Bronchial epithelial cell (primary cell): ENCODE measurements around the gene PRKACA. TPM values are rescaled to one million over a fixed set of nuclear protein-coding genes. Genes with fewer than 3 reads are reported as not detected.
A peak's percentile ranks its signal among the peaks of the same experiment; 100 is the strongest.

ENCODE experiments used
- DNase-seq: peaks from one replicate; pipeline ENCODE4 v3.0.0-alpha.2; 2010; ENCODE audit warnings: low read depth
- FAIRE-seq: peaks from 2 replicates; lab custom pipeline; 2011; peaks lifted over from hg19 to GRCh38; lab: Jason Lieb, UNC
- H3K27me3 ChIP-seq: 2 replicates; pipeline ENCODE4 v1.5.1; 2011; ENCODE audit warnings: low read length; ENCODE audit not compliant: control insufficient read depth, insufficient read depth
- H3K36me3 ChIP-seq: 2 replicates; pipeline ENCODE4 v1.5.1; 2011; ENCODE audit warnings: low read length; ENCODE audit not compliant: control insufficient read depth, insufficient read depth
- H3K4me3 ChIP-seq: 2 replicates; pipeline ENCODE4 v1.5.1; 2011; ENCODE audit warnings: mild to moderate bottlenecking, low read depth, low read length, control low read depth
- total RNA-seq: library from RNA; depleted of rRNA; stranded (reverse); fragments of >200 nt; gene quantifications from 2 replicates; pipeline ENCODE4 v1.2.1, GENCODE V29; 2014
- TF ChIP-seq, protein P1 (sequence below): IDR thresholded peaks from 2 replicates; pipeline ENCODE4 v1.5.1; 2011; ENCODE audit warnings: mild to moderate bottlenecking, moderate library complexity, low read length, control low read depth, inconsistent platforms; ENCODE audit not compliant: insufficient read depth, severe bottlenecking

Gene PRKACA
- total RNA-seq, 1 donor from 2014 or later = 13.7 TPM

DNA sequence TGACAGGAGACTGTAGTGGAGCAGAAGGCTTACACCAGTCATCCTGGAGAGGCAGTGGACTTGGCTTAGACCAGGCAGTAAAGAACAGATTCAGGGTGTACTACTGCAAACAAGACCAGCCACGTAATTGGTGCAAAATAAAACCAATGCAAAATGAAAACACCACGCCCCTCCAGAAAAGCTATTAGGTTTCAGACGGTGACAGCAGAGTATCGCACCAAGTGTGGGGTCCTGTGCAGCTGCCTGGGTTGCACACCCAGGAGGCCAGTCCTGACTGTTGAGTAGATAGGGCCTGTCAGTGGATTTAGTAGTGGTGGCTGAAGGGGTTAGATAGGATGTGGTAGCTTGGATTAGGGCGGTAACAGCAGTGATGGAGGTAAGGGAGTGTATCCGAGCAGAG, 5.4 kb upstream of the PRKACA start:
- no peaks in the 10 kb centered on the region for H3K27me3 ChIP-seq
- DNase-seq (no peak), FAIRE-seq (no peak)
- TF ChIP-seq, protein P1, sequence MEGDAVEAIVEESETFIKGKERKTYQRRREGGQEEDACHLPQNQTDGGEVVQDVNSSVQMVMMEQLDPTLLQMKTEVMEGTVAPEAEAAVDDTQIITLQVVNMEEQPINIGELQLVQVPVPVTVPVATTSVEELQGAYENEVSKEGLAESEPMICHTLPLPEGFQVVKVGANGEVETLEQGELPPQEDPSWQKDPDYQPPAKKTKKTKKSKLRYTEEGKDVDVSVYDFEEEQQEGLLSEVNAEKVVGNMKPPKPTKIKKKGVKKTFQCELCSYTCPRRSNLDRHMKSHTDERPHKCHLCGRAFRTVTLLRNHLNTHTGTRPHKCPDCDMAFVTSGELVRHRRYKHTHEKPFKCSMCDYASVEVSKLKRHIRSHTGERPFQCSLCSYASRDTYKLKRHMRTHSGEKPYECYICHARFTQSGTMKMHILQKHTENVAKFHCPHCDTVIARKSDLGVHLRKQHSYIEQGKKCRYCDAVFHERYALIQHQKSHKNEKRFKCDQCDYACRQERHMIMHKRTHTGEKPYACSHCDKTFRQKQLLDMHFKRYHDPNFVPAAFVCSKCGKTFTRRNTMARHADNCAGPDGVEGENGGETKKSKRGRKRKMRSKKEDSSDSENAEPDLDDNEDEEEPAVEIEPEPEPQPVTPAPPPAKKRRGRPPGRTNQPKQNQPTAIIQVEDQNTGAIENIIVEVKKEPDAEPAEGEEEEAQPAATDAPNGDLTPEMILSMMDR = no peak
- no peaks in the 10 kb centered on the region for H3K36me3 ChIP-seq
- no peak overlapping the region for H3K4me3 ChIP-seq

DNA sequence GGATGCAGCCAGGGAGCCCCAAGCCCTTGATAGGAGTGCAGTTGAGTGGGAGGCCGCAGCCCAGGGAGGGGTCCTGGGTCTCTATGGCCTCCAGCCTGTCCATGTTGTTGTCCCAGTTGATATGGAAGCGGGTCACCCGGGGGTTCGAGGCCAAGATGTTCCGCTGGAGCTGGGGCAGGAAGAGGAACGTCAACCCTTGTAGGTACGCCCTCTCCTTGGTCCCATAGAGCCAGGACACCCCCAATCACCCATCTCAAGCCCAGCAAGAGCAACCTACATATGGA, 2.9 kb upstream of the PRKACA start:
- DNase-seq (no peak), FAIRE-seq (no peak)
- no peaks in the 10 kb centered on the region for H3K27me3 ChIP-seq
- H3K4me3 ChIP-seq = no peak overlapping the region
- H3K36me3 ChIP-seq = no peaks in the 10 kb centered on the region
- TF ChIP-seq, protein P1 = no peak

DNA sequence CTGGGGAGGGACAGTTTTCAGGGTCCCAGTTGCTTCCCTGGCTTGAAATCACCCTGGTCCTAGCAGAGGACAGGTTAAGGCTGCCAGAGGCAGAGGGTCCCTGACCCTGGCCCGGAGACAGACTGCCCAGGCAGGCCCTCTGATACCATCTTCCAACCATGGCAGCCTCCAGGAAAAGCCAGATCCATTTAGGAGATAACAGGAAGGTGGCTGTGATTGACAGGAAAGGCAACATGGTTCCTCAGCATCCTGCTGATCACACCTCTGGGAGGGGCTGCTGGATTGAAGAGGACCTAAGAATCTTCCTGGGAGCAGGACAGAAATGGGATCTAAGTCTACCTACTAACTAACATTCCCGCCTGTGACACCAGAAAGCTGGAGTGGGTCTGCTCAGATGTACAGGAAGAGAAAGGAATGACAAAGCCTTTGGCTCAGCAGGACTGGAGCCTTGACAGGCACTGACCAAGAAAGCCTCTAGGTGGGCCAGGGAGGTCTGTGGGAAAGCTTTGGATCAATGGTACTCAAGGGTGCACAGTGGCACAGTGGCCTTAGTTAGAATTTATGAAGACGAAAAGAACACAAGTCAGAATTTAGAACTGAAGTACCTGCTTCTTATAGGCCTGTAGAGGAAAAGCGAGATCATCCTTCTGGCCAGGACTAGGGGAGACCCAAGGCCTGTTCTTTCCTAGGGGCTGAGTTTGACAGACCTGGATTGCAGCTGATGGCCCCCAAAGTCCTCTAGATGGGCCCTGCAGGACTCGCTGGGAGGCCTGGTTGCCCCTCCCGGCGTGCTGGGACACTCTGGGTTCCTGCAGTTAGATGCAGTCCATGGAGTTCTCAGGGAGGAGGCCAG, 2.3 kb upstream of the PRKACA start:
- DNase-seq (no peak), FAIRE-seq (no peak)
- no peaks in the 10 kb centered on the region for H3K27me3 ChIP-seq
- H3K36me3 ChIP-seq = no peaks in the 10 kb centered on the region
- TF ChIP-seq, protein P1 = no peak
- no peak overlapping the region for H3K4me3 ChIP-seq

GRCh38 chr19:14119146-14119545, 1.6 kb upstream of the PRKACA start:
- Histone ChIP-seq H3K27me3 (no peaks in the 10 kb centered on the region), H3K36me3 (no peaks in the 10 kb centered on the region), H3K4me3 (no peak overlapping the region)
- DNase-seq (no peak), FAIRE-seq (no peak)
- TF ChIP-seq, protein P1 = no peak

DNA sequence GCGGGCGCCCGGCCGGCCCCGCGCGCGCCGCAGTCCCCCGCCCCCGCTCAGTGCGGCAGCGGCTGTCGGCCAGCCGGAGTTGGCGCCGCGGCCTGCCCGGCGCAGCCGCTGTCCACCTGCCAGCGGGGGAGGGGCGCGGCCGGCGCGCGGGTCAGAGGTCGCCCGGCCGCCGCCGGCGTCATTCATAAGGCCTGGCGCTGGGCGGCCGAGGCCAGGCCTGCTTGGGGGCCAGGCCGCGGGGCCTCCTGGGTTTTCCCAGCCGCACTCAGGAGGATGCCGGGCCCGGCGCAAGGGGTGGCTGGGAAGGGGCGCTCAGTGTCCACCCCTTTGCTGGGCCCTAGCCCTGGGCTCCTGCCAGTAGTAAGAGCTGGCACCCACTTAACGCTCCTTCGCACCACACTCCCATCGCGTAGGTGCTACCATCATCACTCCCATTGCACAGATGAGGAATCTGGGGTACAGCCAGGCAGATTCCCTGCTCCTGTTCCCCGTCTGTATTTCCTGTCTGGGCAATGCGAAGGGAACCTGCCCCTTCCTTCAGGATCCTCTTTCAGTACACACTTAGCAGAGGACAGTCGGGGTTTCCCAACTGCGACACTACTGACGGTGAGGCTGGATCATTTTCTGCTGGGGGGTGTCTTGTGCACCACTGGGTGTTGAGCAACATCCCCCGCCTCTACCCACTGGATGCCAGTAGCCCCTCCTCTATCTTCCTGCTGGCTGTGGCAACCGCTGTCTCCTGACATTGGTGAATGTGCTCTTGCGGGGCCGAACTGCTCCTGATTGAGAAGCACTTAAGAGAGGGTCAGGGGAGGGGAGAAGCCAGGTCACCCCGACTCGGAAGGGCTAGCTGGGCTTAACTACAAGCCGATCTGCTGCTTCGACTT, 846 bp upstream of the PRKACA start:
- DNase-seq = peak; percentile 63

More for the DNA sequence above, 846 bp upstream of the PRKACA start:
- peak; percentile 47 for FAIRE-seq
- Histone ChIP-seq H3K27me3 (no peaks in the 10 kb centered on the region), H3K36me3 (no peaks in the 10 kb centered on the region), H3K4me3 (peak overlapping the region; percentile 42)
- TF ChIP-seq, protein P1 = no peak
